Inferior parietal cortex (tissue), 1 donor: ENCODE measurements around the gene BAK1.
A peak's percentile ranks its signal among the peaks of the same experiment; 100 is the strongest.
"Not testable (repeated sequence)": the region's sequence is repeated elsewhere in the genome, so short reads cannot be mapped to it uniquely, and the experiment has no call there.

Source experiments
- DNase-seq: peaks from one replicate; pipeline ENCODE4 v3.0.0-alpha.2; 2016; ENCODE audit errors: extremely low spot score

Gene BAK1

GRCh38 chr6:33587529-33587928 is 7.5 kb upstream of the BAK1 start:
- no peak for DNase-seq

DNA sequence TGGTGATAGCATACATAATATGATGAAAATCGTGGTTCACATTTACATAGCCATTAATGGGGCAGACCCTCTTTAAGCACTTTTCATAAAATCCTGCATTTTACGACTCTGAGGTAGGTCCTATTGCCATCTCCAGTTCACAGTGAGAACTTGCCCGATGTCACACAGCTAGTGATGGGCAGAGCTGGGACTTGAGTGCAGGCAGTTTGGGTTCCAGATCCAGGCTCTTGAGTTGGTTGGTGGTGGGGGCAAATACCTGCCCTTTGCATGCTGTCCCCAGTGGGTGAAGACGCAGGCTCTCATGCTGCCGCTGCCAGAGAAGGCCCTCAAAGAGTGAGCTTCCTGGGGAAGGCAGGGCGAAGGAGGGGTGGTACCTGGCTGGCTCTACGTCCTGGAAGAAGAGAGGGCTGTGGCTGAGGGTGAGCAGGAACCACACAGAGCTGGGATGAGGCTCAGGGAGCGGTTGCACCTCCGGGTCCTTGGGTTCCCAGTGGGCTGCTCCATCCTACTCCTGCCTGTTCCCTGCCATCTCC is 6.1 kb upstream of the BAK1 start:
- no peak for DNase-seq

DNA sequence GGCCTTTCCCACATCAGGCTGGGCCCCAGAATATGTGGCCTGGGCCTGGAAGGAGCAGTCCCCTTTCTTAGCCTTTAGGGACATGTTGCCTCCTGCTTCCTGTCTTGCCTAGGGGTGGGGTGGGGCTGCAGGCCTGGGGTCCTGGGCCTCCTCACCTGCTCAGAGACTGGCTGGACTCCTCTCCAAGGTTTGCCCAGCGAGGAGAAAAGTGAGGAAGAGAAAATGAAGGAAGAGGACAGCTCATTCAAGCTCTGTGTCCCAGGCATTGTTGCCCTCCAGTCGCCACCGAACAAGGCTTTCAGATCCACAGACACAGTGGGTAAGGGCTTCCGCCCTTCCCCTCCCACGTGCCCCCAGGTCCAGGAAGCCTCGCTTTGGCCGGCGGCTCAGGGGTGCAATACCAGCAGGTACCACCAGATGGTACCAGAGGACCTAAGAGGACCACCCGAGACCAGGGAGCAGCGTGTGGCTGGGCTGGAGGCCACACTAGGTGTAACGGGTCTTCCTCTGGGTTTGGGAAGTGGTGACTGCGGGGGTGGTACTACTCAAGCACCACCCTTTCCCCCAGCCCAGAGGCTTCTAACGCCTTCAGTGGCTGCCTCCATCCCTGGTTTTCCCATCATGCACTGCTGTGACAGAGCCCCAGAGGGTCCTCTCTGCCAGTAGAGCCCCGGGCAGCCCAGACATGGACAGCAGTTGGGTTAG is 5.5 kb upstream of the BAK1 start:
- peak; percentile 88 for DNase-seq

DNA sequence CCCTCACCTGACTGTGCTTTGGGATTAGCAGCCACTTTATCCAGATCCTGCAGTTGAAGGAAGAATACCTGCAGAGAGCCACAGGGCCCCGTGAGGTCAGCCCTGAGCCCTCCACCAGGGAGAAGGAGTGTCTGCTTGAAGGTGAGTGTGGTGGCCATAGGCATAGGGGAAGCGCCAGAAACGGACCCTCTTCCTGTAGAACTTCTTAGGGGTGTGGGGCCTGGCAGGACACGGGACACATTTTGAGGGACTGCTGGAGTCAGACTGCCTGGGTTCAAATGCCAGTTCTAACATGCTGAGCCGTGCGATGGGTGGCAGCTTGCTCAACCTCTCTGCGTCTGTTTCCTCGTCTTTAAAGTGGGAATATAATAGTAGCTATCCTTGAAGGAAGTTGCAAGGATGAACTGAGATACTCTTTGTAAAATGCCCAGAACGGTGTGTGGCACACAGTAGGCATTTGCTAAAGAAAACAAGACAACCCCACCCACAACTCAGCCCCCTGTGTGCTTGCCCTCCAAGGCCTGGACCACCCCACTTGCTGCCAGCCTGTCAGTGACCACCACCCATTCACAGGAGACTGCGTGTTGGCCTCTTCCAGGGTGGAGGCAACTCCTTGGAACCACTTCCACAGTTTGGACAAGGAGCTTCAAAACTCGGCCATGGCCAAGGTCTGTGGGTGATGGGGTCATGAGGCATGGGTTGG is 4.8 kb upstream of the BAK1 start:
- DNase-seq = no peak

DNA sequence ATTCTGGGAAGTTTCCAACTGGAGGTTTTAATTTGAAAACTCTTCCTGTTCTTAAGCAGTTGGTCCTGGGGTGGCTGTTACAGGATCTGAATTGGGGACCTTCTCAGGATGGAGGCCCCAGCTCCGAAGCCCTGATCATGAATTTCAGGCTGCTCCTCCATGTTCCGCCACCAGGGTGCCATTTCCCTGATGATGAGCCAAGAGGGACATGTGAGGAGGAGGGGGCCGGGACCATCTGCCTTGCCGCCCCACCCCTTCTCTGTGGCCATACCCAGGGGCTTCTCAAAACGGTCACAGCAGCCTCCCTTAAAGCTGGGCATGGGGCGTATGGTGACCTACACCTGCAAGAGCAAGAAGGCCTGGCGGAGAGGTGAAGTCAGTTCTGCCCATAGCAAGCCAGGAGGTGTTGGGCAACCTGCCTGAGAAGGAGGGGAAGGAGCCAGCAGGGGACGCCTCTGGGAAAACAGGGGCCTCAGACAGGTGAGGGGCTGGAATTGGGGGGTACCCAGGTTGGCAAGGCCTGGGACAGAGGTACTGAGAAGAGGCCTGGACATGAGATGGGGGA is 3.6 kb upstream of the BAK1 start:
- no peak for DNase-seq

GRCh38 chr6:33581186-33581585 is 1.1 kb upstream of the BAK1 start:
- no peak for DNase-seq

DNA sequence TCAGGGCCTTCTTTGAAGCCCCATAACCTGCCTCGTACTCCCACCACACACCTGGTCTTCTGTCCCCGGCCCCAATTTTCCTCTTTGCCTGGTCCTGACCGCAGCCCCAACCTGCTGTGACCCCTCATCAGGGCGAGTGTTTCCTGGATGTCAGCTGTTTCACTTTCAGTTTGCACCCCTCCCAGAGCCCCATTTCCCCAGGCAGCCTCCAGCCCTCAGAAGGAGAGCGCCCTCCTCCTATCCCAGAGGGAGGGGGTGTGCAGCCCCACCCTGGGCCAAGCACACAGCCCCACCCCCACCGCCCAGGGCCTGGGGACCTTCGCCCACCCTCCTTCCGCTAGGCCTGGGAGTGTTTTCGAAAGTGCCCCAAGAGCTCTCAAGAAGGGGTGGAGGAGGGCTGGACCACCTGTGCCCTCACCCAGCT is 1.5 kb downstream of the BAK1 start:
- DNase-seq = no peak

- DNase-seq = no peak
Observed at GRCh38 chr6:33578164-33578563, 1.9 kb downstream of the BAK1 start.

- no peak for DNase-seq
Observed at GRCh38 chr6:33577718-33578117, 2.4 kb downstream of the BAK1 start.

DNA sequence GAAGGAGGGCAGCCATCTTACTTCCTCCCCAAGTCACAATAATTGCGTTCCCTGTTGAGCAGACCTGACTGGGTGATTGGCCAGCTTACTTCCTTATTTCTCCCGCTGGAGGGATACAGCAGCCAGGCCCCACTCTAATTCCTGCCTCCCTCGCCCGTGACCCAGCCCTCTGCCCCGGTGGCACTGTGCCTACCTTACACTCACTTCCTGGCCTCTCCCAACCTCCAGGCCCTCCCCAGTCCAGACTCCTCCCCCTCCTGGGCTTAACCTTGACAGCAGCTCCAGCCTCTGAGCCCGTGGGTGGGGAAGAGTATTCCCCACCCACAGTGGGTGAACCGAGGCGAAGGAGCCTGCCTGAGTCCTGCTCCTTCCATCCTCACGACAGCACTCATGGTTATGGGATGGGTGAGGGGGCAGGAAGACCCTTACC is 3.0 kb downstream of the BAK1 start:
- no peak for DNase-seq

GRCh38 chr6:33576668-33577067 is 3.4 kb downstream of the BAK1 start:
- DNase-seq = no peak

GRCh38 chr6:33575211-33575610 is 4.9 kb downstream of the BAK1 start:
- no peak for DNase-seq

DNA sequence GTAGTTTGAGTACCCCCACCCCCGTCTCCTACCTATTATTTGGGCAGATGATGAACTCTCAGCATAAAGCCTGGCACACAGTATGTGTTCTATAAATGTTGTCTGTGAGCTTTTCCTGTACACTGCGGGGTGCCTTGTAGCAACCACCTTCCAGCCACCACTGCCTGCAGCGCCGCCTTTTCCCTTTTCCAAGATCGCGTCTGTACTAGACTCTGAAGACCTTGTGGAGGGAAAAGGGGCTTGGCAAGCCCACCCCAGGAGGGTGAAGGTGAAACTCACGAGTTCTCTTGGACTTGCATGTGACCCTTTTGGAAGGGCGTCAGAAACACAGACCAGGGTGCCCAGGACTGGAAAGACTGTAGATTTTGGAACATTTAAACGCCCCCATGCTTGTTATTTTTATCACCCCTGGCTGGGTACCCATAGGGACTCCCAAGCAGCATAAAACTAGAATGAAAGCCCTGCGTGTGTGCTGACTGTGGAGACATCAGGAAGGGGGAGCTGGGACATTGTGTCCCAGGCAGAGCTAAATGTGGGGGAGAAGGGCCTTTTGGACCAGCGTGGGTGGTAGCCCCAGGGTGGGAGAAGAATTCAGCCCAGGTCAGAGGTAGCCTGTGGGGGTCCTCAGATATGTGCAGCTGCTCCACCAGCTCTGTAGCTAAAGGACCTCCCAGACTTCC is 8.3 kb downstream of the BAK1 start:
- peak; percentile 49 for DNase-seq

GRCh38 chr6:33570806-33571636 is 9.1 kb downstream of the BAK1 start:
- peak; percentile 82 for DNase-seq

DNA sequence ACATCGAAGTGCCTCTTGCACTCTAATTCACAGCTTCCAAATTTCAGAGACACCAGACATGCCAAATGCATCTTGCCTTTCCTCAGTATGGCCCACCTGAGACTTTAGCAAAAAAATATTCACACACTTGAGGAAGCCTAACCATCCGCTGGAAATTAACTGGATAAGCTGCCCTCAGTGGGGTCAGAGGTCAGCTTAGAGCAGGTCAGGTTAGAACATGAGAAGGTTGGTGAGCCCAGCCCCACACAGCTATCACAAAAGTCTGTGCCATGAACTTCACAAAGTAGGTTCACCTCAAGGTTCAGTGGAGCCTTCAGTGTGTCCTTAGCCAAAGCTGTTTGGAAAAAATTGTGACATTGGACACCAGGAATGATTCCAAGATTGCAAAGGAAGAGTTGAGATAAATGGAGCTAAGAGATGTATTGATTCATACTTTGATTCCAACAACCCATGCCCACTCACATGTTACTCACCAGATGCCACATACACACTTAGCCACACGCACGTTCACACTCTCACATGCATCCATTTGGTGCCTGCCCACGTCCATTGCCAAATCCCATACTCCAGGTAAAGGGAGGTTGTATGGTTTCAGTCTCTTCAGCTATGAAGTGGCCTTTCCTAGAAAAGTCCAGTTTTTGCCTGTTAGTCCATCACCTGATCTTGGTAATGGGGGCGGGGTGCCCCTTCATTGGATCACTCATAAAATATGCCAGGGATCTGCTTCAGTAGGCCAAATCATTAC is 11.1 kb downstream of the BAK1 start:
- DNase-seq = no peak

- no peak for DNase-seq
Observed at GRCh38 chr6:33567836-33568235, 12.2 kb downstream of the BAK1 start.

DNA sequence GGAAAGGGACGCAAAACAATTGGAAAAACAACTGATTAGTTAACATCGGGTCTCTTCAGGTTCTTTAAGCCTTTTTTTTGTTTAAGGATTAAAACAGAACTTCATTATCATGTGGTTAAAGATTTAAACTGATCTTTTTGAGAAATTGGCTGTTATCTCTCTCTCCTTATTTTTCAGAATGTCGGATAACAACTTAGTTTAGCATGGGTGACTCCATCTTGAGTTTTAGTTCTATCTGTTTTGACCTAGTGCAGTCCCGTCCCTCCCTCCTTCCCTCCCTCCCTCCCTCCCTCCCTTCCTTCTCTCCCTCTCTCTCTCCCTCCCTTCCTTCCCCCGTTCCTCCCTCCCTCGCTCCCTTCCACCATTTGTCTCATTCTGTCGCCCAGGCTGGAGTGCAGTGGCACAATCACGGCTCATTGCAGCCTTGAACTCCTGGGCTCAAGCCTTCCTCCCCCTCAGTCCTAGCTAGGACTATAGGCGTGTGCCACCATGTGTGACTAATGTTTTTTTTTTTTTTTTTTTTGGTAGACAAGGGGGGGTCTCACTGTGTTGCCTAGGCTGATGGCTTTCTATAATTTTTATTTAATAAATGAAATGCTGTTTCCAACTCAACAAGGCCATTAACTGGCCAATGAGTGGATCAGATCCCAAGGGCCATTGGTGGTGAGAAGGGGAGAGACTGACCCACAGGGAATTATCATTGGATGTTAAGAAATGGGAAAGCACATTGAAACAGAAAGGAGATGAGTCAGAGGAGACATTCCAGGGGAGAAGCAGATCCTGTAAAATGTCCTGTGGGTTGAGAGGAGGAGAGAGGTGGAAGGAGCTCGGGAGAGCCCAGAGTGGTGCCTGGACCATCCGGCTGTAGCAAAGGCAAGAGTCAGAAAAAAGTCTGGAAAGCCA is 13.6 kb downstream of the BAK1 start:
- no peak for DNase-seq

- DNase-seq = no peak
Observed at GRCh38 chr6:33558801-33559200, 21.3 kb downstream of the BAK1 start.

DNA sequence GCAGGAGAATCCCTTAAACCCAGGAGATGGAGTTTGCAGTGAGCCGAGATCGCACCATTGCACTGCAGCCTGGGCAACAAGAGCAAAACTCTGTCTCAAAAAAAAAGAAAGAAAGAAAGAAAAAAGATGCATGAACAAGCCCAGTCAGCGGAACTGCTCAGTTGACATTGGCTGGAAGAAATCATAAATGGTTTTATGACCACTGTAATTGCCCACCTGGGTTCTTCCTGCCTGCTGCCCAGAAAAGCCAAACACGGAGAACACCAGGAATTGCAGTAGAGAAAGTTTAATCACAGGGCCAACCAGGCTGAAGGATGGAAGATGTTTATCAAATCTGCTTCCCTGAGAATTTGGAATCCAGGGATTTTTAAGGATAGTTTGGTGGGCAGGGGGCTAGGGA is 22.7 kb downstream of the BAK1 start:
- DNase-seq = no peak

DNA sequence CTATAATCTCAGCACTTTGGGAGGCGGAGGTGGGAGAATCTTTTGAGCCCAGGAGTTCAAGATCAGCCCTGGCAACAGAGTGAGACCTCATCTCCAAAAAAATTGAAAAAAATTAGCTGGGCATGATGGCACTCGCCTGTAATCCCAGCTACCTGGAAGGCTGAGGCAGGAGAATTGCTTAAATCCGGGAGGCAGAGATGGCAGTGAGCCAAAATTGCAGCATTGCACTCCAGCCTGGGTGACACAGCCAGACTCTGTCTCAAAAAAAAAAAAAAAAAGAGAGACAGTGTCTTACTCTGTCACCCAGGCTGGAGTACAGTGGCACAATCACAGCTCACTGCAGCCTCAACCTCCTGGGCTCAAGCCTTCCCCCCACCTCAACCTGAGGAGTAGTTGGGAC is 27.2 kb downstream of the BAK1 start:
- not testable (repeated sequence) for DNase-seq
